Measurements from ENCODE around the gene UGDH. TPM values are rescaled to one million over a fixed set of nuclear protein-coding genes. Genes with fewer than 3 reads are reported as not detected.

The UGDH gene
- total RNA-seq, 1 experiment from 2014 or later, result 104 TPM

GRCh38 chr4:39469429-39470077 lies 57.7 kb downstream of the UGDH start:
- Histone ChIP-seq H3K4ac (ENCODE audit: low read depth, low read length) (no peak overlapping the region), H3K9me3 (ENCODE audit: control insufficient read depth, low read depth, low read length) (no peaks in the 10 kb centered on the region), H3K56ac (ENCODE audit: insufficient read length, low read depth, low read length) (no peak overlapping the region), H3K9ac (ENCODE audit: extremely low read depth, insufficient read length, low read length) (no peak overlapping the region), H3K4me2 (ENCODE audit: insufficient read depth, insufficient read length, low read length) (no peak overlapping the region), H3K23me2 (ENCODE audit: insufficient read length, low read depth, low read length, poor library complexity, severe bottlenecking) (no peaks in the 10 kb centered on the region), H2BK12ac (ENCODE audit: insufficient read length, low read depth, low read length) (no peak overlapping the region), H4K8ac (replicated peaks; ENCODE audit: insufficient read length, low read depth, low read length) (no peak overlapping the region), H3K4me1 (ENCODE audit: insufficient read depth, low read length) (no peaks in the 10 kb centered on the region), H3K79me1 (ENCODE audit: insufficient read depth, low read depth, low read length, poor library complexity, severe bottlenecking) (no peaks in the 10 kb centered on the region), H2BK15ac (ENCODE audit: low read depth, low read length) (no peak overlapping the region), H3T11ph (ENCODE audit: low read length) (no peak overlapping the region), H2BK20ac (ENCODE audit: low read depth, low read length, poor library complexity, severe bottlenecking) (no peak overlapping the region), H3K27me3 (ENCODE audit: insufficient read depth, low read length) (no peaks in the 10 kb centered on the region), H3K14ac (ENCODE audit: insufficient read depth, low read length) (no peak overlapping the region), H3K79me2 (ENCODE audit: insufficient read depth, low read length) (no peaks in the 10 kb centered on the region), H2AFZ (ENCODE audit: low read length) (no peak overlapping the region), H3K18ac (ENCODE audit: insufficient read length, low read depth, low read length) (no peak overlapping the region), H4K20me1 (ENCODE audit: control insufficient read depth, insufficient read depth, insufficient read length) (no peaks in the 10 kb centered on the region), H2AK5ac (ENCODE audit: insufficient read length, low read length) (no peak overlapping the region), H4K5ac (ENCODE audit: insufficient read length, low read depth, low read length) (no peak overlapping the region), H2BK5ac (ENCODE audit: insufficient read length, low read length) (no peak overlapping the region), H2BK120ac (ENCODE audit: low read depth, low read length, poor library complexity, severe bottlenecking) (no peak overlapping the region), H3K23ac (ENCODE audit: insufficient read length, low read depth, low read length) (no peak overlapping the region), H4K91ac (ENCODE audit: insufficient read length, low read depth, low read length) (no peak overlapping the region), H3K27ac (ENCODE audit: insufficient read length, low read depth, low read length) (no peak overlapping the region)
- no peak overlapping the region; a peak in 1 of 5 replicates for H3K4me3 Mint-ChIP-seq
- peak; percentile 93 for TF ChIP-seq CTCF (conservative IDR thresholded peaks at IDR 0.05)
- DNase-seq, result peak; percentile 70
- H3K27me3 Mint-ChIP-seq (ENCODE audit: low read depth), result no peaks in the 10 kb centered on the region
- H3K4me1 Mint-ChIP-seq, result peaks cover 2 to 4% of the 10 kb centered on the region in 2 experiments; a peak in 1 of 4 replicates
- no CpG with 5 or more reads among the region's 4 CpGs for WGBS (ENCODE audit: extremely low coverage, insufficient read length, low lambda C conversion rate)
- H3K27ac Mint-ChIP-seq, result peak overlapping the region; percentile 82 to 93 (median 92); a peak in 4 of 7 replicates
- no peaks in the 10 kb centered on the region for H3K9me3 Mint-ChIP-seq
- H3K36me3 Mint-ChIP-seq (ENCODE audit: insufficient read depth in 1 of 3, low read depth in 3 of 3), result peaks cover 18 to 49% (median 40%) of the 10 kb centered on the region in 3 experiments
